GM18870 (cell line): ENCODE data around the gene VPS18.

Experiments
- ATAC-seq: cut with Tn5 transposase; IDR thresholded peaks from one replicate; pipeline ENCODE4 v1.9.1; 2021; ENCODE audit warnings: moderate library complexity; ENCODE audit not compliant: unreplicated experiment

The VPS18 gene

DNA sequence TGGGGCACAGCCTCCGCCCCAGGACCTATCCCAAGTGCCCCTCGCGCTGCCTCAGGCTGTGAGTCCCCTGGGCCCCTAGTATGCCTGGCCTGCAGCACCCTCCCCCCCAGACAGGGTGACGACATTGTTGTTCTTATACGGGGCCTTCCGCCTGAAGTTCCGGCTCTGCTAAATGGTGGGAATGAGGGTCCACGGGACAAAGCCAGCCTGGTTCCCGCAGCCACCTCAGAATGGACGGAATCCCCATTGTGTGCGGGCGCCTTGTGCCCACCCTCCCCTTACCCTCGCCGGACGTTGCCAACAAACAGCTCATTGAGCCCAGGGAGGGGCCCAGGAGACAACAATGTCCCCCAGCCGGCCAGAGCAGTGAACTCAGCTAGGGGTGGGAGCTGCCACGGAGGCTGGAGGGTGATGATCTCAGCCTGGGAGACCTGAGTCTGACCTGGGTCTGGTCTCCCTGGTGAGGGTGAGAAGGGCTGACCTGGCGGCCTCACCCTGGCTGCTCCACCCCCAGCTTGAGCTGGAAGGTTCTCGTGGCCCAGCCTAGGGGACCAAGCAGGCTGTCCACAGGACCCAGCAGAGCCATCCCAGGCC, 24.6 kb downstream of the VPS18 start:
- ATAC-seq: no peak

DNA sequence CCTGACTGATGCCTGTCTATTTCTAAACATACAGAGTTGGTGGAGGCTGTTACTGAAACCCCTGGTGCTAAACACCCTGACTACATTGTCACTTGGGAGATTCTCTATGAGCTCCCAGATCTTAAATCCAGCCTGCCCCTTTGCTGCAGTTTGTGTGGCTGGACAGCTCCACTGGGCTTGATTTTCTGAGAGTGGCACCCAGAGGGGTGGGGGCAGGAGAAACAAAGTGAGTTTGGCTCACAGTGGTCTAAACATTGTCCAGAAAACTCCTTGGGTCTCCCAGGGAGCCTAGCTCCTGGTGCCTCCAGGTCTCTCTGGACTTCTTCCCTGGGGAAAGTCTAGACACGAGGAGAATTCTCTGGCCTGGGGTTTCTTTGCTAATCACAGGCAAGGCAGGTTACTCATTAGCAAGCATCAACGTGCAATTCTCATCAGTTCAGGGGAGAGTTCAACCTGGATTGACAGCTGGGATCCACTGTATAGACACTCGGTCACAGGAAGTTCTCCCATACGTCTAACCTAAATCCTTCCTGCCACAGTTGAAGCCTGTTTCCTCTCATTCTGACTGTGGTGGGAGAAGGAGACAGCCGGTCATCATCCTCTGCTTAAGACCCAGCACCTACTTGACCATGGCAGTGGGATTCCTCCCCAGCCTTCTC, 27.8 kb downstream of the VPS18 start:
- ATAC-seq: no peak

DNA sequence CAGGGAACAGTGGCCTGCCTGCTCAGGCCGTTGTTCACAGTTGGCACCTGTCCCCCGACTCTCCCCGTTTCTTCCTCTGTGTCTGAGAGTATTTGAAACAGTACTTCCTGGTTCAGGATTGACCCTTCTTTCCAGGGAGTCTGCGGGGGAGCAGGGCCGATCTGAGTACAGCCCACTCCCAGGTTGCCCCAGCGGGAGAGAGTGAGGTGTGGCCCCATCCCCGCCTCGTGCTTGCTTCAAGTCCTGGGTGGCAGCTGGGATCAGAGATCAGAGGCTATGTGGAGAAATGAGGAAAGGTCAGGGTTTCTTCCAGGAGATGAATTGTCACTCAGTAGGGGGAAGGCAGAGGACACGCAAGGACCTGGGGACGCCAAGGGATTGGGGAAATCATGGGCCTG, 28.4 kb downstream of the VPS18 start:
- ATAC-seq: no peak

DNA sequence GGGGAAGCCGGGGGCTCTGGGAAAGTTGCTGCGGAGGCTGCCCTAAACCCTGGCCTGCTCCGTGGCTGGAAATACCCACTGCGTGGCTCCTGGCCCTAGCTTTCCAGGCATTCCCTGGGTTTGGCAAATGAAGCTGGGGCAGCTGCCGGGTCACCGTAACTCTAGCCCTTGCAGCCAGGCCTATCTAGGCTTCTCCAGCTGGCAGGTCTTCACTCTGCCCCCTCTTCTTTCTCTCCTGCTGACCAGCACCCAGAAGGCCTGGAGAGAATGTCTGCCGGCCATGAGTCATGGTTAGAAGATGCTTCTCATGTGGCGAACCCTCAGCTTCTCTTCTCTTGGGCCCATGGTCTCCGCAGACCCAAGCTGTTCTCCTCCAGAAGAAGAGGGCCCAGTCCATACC, 29.3 kb downstream of the VPS18 start:
- no peak for ATAC-seq

DNA sequence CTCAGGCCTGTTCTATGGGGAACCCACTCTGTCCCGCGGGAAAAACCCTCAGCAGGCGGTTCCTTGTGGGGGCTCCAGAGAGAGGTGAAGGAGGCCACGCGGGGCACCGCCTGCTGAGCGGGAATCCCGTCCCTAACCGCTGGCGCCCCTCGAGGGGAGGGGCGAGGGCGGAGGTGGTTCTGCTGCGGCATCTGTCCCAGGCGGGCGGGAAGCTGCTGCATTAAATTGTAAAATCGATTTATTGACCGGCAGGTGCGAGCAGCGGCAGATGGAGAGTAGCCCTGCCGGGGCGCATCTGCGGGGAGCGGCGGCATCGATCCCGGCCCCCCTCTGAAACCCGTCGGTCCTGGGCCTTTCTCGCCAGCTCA, 31.2 kb downstream of the VPS18 start:
- no peak for ATAC-seq

DNA sequence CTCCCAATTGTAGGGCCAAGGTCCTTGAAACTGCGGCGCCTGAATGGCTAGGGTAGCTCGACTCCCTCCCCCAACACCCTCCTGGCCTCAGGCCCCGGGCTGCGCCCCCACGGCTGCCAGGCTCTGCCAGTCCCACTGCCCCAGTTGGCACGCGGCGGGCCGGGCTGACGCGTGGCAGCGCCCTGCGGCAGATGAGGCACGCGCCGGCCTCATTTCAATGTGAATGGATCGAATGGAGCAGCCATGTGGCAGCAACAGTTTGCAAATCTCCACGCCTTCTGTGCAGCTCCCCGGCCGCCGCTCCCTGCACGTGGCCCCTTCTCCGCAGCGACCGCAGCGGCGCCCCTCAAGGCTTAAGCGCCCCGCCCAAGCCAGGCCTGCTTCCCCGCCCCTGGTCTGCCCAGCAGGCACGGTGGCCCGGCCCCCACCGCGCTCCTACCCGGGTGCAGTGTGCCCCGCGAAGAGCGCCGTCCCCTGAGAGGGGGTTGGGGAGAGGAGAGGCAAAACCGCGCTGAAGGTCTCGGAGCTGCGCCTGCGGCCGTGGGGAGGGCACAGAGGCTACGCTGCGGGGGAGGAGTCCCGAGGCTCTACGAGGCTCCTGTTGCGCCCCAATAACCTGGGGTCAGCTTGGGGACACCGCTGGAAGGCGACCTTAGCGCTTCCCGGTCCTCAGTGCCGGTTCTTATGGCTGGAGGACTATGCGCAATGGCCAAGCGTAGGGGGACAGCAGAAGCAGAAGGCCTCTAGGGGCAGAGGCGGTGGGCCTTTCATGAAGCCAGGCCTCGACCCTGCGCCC, 31.8 kb downstream of the VPS18 start:
- ATAC-seq: no peak

DNA sequence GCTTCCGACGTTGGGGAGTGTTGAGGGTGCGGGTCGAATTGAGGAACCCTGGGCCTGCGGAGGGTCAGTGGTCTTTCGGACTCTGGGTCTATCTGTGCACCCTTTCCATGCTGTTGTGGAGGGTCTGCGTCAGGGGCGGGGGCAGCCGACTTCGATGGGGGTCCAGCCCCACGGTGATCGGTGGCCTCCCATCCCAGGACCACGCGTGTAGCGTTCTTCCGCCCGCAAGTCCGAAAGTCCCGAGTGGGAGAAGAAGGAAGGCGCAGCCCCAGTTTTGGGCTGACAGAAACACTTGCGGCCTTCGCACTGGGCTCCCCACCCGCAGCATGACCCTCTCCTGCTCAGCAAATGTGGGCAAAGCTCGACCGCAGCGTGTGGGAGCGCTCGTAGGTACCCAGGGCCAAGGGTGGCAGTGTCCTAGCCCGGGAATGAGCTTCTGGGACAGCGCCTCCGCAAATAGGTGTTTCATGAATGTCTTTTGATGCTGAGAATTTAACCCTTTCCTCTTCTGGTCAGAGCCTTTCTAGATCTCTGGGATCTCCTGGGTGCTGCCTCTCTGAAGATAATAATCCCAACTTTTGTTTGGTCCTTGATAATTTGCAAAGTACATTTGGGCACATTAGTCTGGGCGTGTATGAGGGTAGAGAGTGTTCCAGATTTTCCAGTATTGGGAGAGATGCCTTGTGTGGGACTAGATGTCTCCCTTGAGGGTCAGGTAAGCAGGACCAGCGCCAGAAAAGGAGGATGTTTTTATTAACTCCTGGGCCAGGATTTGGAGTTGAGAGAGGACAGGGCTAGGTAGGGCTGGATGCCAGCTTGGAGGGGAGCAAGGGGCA, 32.6 kb downstream of the VPS18 start:
- ATAC-seq: no peak

DNA sequence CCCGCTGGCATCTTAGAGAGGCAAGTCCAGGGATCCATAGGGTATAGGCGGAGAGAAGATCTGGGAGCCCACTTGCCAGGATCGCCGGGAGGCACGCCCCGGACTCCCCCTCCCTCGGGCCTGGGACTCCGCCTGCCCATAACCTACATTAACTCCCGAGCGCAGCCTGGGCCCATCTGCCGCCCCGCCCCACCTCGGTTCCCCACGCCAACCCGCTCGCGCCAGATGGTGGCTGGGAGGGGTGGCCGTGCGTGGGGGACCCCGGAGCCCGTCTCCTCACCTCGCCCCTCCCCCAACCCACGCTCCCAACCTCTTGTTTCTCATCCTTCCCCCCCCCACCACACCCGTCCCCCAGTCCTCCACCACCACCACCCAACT, 33.2 kb downstream of the VPS18 start:
- ATAC-seq: no peak

DNA sequence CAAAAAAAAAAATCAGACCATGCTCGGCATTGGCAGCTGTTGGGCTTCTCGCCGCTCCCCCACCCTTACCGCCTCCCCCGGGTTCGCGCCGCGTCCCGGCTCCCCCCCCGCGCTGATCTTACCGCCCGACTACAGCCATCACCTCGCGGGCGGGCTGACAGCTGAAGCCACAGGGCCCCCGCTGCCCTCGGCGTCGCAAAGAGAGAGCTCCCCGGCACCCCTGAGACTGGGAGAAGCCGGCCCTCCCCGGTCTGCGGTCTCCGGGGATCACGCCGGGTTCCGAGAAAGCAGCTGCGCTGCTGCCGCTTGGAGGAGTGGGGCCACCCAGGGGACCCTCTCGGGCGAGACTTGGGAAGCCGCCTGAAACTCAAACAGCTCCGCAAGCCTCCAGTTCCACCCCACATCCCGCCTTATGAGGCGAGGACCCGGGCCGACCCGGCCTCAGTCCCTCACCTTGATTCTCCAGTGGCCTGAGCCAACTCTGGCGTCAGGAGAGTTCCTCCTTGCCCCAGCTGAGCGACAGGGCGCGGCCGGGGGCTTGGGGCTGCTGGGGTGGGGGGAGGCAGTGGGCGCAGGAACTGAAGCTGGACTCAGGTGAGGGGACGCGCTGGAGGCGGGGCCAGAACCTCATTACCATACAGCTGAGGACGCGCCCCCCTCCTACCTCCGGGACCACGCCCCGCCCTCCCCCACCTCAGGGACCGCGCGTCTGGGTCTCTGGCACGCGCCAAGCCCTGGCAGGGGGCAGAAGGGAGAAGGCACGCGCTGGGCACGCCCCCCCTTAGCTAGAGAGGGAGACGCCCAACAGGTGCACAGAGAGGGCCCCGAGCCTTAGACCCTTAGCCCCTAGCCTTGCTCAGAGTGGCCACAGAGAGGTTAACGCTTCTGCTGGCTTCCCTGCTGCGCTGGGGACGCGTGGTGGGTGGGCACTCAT, 33.9 kb downstream of the VPS18 start:
- ATAC-seq: no peak

DNA sequence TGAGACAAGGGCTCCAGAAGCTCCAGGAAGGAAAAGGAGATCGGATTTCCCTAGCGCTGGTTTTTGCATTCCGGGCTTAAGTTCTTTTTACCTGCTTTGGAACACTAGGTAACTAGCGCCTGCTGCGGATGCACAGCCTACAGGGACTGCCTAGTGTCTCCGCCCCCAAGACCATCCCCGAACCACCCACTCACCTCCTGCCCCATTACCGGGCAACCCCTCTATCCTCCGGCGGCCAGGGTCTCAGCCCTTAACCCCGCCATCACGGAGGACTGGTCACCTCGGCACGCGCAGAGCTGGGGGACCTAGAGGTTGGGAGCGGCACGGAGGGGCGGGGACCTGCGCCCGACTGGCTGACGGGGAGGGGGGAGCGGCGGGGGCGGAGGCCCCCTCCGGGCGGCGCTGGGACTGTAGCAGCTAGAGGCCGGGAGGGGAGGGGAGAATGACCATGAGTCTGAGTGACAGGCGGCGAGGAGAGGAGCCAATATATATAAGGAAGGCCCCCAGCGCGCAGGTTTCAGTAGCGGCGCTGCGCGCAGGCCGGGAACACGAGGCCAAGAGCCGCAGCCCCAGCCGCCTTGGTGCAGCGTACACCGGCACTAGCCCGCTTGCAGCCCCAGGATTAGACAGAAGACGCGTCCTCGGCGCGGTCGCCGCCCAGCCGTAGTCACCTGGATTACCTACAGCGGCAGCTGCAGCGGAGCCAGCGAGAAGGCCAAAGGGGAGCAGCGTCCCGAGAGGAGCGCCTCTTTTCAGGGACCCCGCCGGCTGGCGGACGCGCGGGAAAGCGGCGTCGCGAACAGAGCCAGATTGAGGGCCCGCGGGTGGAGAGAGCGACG, 34.8 kb downstream of the VPS18 start, which contains the start of gene DLL4:
Gene DLL4 (plus strand): TSS at position 520 of the 839 bp plus-strand sequence. CDS start 329 bp downstream, outside the sequence.
- ATAC-seq: no peak

DNA sequence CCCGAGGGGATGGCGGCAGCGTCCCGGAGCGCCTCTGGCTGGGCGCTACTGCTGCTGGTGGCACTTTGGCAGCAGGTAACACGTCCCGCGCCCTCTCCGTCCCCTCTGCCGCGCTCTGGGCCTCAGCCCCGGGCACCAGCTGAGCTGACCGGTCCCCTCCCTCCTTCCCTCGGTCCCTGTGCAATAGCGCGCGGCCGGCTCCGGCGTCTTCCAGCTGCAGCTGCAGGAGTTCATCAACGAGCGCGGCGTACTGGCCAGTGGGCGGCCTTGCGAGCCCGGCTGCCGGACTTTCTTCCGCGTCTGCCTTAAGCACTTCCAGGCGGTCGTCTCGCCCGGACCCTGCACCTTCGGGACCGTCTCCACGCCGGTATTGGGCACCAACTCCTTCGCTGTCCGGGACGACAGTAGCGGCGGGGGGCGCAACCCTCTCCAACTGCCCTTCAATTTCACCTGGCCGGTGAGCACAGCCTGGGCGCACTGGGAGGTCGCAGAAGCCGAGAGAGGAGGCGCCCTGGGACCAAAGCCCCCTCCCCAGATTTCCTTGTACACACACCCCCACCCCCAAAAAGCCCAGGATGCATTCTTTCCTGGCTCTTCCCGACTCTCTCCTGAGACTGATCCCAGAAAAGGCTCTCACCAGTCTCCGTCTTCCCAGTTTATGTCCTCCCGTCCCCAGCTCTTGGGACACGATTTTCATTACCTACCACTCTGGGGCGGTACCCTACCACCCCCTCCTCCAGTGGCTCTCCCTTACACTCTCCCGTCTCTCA, 35.6 kb downstream of the VPS18 start:
- ATAC-seq: no peak

DNA sequence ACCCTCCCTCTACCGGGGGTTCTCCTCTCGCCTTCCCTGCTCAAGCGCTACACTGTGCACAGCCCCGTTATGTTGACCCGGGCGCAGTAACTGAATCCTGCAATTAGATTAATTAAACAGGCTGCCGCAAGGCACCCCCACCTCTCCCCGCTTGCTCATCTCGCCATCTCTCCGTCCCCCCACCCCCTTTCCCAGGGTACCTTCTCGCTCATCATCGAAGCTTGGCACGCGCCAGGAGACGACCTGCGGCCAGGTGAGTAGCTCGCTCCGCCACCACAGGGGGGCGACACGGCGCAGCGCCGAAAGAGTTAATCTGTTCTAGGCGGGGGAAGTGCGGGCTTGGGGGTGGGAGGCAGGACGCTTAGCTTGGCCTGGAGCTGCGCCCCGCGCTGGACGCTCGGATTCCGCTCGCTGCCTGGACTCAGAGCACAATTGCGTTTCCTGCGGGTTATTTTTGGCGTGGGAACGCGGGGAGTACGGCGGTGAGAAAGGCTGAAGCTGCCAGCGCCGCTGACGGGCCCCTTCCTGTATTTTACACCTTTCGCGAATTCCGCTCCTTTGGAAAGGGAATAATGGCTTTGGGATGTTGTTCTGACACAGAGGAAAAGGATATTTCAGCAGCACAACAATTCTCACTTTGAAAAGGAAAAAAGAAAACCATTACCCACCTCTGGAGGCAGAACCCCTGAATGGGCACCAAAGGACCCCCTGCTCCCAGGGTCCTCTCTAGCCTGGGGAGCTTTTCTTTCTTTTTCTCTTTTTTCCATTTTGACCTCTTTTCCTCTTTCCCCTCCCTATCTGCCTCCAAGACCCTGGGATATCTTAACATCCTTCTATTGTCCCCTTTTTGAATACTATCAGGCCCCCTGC, 36.4 kb downstream of the VPS18 start:
- no peak for ATAC-seq

DNA sequence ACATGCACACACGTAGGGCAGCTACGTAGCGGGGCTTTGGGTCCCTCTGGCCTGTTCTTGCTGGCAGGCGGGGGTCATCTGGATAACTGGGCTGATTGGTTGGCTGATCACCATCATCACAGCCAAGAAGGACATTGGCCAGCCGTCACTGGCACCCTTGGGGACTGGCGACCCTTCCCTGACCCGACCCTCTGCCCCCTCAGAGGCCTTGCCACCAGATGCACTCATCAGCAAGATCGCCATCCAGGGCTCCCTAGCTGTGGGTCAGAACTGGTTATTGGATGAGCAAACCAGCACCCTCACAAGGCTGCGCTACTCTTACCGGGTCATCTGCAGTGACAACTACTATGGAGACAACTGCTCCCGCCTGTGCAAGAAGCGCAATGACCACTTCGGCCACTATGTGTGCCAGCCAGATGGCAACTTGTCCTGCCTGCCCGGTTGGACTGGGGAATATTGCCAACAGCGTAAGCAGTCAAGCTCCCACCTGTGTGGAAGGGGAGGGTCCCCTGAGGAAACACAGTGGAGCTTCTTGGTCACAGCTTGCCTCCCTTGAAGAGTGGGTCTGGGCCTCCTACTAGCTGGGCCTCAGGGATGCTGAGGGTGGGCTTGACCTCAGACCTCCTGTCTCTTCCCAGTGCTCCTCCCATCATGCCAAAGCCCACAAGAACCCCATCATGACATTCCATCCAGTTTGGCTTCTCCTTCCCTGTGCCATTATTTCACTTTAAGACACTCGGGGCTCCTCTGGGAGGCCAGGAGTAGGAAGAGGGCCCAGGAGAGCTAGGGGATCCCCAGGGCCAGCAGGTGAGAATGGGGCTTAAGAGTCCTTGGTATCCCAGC, 37.3 kb downstream of the VPS18 start:
- no peak for ATAC-seq

DNA sequence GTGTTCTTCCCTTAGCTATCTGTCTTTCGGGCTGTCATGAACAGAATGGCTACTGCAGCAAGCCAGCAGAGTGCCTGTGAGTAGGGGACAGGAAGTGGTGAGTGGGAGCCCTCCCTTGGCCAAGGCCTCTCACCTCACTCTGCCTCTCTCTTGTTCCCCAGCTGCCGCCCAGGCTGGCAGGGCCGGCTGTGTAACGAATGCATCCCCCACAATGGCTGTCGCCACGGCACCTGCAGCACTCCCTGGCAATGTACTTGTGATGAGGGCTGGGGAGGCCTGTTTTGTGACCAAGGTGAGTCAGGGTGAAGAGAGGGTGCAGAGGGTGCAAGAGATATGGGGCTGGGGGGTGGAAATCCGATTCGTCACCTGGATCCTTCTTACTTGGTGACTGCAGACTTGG, 37.9 kb downstream of the VPS18 start:
- ATAC-seq: no peak

DNA sequence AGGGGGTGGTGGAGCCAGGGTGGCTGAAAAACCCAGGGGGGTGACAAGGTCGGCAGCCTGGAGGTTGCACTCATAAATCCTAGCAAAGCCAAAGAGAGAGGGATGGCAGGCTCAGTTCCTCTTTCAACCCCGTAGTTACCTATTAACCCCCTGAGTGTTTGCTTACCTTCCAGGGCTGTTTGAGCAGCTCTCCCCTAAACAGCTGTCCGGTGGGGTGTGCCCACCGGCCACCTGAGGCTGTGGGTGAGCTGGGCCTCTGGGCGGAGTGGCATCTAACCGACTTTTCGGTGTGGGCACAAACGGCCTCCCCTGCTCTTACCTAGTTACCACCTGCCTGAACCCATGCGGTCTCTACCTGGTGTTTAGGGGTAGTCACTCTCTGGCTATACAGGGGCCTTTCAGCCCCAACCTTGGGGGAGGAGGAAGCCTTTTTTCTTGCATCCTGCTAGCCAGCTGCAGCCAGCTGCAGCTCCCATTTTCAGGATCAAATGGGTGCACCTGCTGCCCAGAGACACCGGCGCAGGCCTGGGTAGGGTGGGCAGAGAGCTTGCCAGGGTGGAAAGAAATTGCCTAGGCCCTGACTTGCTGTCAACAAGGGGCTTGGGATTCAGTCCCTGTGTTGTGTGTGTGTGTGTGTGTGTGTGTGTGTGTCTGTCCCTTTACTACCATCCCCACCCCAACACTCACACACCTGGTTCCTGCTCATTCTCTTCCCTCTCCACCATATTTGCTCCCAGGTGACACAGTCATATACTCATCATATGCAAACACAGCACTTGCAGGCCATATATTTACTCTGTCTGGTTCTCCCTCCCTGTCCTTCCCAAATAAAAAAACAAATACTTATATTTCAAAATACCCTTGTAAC, 38.6 kb downstream of the VPS18 start:
- no peak for ATAC-seq

DNA sequence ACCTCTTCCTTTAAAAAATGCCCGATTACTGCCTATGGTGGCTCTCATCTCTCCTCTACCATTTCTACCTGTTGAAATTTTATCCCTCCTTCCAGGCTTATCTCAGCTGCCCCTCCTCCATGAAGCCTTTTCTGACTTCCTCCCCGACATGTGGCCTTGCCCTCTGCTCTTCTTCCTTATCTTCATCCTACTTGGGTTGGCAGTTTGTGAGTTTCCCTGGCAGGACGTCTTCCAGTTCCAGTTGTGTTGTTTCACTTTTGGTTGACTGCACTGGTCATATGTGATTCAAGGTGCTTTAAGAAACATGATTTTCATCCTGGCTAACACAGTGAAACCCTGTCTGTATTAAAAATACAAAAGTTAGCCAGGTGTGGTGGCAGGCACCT, 39.3 kb downstream of the VPS18 start:
- ATAC-seq: no peak
